Hippocampal formation (tissue), 2 donors: ENCODE data around the gene PLEKHO2.

Experiments
- DNase-seq, 2 donors: peaks; one replicate each; lab custom pipeline; 2025; lab: John Stamatoyannopoulos, UW

The PLEKHO2 gene

GRCh38 chr15:64892847-64893403 lies 51.2 kb downstream of the PLEKHO2 start:
- no peak for DNase-seq

DNA sequence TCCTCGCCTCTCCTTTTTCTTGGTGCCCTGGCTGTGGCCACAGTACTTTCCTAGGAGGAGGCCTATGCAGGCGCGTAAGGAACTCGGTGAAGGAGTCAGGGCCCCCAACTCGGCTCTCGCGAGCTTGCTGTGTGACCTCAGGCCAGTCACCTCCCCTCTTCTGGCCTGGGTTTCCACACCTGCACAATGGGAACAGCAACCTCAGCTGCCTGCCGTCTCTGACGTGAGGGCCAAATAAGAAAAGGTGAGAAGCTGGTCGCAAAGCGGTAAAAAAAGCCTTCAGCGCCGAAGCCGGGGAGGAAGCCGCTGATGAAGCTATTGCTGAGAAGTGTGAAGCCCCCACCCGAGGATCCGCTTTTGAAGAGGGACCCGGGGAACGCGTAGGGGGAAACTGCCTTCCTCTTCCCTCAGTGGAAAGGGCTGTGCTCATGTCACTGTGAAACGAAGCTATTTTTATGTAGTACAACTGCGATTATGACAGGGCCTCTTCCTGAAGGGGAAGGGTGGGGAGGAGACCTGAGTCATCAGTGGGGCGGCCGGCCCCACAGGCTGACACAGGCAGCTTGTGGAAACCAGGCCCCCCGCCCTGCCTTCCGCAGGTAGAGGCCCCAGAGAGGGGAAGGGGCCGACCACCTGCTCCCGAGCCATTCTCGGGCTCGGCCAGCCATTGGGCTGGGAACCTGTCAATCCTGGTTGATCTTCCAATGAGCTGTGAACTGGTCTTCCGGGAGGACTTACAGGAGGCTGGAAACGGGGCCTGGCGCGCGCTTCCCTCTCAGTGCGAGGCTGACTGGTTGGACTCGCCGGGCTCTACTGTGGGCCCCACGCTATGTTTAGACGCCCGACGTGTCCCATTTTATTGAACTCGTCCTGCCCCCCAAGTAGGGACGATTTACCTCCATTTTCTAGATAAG lies 52.0 kb downstream of the PLEKHO2 start:
- peak; percentile 80 to 83 for DNase-seq

GRCh38 chr15:64894395-64895056 lies 52.8 kb downstream of the PLEKHO2 start:
- no peak for DNase-seq

DNA sequence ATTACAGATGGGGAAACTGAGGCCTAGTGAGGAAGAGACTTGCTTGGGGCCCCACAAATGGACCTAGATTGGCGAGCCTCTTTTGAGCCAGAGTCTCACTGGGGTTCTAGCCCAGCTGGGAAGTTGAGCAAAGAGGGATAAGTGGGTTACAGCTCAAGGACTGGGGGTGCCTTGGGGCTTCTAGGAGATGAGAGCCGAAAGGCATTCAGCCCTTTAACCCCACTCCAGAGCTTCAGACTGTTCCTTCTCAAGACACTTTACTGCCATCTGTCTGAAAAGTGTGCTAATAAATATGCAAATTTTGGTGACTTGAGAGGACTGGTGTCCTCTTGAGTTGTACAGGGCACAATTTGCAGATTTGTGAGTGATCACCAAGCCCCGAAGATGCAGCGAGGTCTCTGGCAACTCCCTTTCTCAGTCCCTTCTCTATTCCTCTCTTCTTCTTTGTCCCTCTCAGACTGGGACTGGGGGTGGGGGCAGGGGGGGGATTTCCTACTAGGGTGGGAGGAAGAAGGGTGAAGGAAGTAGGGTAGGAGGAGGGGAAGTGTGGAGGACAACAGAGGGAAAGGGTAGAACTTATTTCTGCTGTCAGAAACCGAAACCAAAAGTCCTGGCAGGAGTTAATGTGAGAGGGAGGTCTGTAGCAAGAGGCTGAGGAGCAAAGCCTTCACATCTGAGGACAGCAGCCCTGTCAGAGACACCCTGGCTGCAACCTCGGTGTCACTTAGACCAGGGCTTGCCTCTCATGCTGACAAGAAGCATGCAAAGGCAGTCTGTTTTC lies 53.8 kb downstream of the PLEKHO2 start:
- DNase-seq = peak; percentile 28 to 36

GRCh38 chr15:64896371-64897069 lies 54.8 kb downstream of the PLEKHO2 start:
- DNase-seq = no peak

- DNase-seq = no peak
Observed at GRCh38 chr15:64897345-64897985, 55.8 kb downstream of the PLEKHO2 start.

DNA sequence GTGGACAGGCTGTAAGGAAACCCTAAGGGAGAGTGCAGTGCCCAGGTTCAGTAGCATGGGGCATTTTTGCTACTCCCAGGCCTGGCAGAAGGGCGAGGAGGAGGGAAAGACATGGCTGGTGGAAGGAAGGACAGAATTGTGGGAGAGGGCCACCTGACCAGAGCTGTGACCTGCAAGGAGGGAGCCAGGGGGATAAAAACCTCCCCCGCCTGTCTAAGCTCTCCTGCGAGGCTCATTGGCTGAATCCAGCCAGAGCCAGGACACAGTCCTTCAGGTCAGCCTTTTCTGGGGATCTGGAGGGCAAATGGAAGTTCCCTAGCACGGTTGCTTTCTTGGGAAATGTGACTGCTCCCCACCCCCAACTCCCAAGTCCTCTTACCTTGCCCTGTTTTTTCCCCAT lies 56.7 kb downstream of the PLEKHO2 start:
- DNase-seq = no peak

- no peak for DNase-seq
Observed at GRCh38 chr15:64901141-64901540, 59.4 kb downstream of the PLEKHO2 start.

GRCh38 chr15:64901914-64902313 lies 60.2 kb downstream of the PLEKHO2 start:
- DNase-seq = no peak

- DNase-seq = no peak
Observed at GRCh38 chr15:64902863-64903262, 61.1 kb downstream of the PLEKHO2 start.

- no peak for DNase-seq
Observed at GRCh38 chr15:64903326-64903950, 61.7 kb downstream of the PLEKHO2 start.

GRCh38 chr15:64904189-64904588 lies 62.5 kb downstream of the PLEKHO2 start:
- no peak for DNase-seq

DNA sequence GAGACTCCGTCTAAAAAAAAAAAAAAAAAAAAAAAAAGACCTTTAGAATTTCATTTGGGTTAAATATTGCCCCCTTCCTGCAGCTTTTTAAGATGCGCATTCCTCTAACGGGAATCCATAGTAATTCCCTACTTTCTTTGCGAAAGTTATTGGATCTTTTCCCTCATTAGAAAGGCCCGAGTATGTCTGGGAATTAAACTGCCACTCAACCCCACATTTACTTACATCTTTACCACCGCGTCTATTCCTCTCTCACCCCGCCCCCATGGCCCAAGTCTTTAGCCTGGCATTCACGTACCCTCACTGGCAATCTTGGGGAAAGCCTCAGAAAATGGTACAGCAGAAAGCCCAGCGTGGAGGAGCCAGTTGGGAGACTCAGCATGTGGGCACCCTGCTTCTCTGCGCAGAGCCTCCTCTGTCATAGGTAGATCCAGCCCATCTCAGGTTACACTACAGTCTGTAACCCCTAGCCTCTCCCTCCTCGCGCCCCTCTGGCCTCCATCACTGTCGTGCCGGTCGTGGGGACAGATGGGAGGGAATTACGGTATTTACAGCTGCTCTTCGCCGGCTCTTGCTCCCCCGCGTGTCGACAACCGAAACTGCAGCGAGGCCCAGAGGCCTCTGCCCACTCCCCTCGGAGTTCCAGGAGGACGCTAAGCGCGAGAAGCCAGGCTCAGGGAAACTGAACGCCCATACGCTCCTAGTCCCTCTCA lies 63.6 kb downstream of the PLEKHO2 start:
- peak; percentile 56 to 62 for DNase-seq

DNA sequence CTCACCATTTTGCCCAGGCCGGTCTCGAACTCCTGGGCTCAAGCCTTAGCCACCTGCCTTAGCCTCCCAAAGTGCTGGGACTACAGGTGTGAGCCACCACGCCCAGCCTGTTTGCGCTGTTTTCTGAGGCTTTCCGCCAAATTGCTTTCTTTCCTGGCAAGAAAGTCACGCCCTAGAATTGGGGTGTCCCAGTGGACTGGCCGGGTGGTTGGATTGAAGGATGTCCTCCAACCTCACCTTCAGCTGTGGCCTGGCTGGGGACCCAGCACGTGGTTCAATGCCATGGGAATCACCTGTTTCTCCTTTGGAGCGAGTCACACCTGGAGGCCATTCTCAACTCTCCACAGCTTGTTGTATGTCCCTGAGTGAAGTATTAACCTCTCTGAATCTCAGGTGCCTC lies 64.2 kb downstream of the PLEKHO2 start:
- DNase-seq = no peak

DNA sequence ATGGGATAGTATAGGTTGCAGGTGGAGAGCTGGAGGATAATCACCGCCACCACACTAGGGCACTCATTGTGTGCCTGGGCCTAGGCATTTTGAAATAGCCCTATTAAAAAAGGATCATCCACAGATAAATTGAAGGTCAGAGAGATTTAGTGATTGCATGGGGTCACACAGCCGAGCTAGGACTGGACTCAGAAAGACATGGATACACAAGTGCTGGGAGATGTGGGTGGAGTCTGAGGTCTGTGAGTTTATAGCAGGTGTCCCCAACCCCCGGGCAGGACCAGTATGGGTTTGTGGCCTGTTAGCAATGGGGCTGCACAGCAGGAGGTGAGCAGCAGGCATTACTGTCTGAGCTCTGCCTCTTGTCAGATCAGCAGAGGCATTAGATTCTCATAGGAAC lies 64.7 kb downstream of the PLEKHO2 start:
- no peak for DNase-seq

- DNase-seq = no peak
Observed at GRCh38 chr15:64907991-64908390, 66.3 kb downstream of the PLEKHO2 start.

GRCh38 chr15:64909546-64909945 lies 67.8 kb downstream of the PLEKHO2 start:
- no peak for DNase-seq

DNA sequence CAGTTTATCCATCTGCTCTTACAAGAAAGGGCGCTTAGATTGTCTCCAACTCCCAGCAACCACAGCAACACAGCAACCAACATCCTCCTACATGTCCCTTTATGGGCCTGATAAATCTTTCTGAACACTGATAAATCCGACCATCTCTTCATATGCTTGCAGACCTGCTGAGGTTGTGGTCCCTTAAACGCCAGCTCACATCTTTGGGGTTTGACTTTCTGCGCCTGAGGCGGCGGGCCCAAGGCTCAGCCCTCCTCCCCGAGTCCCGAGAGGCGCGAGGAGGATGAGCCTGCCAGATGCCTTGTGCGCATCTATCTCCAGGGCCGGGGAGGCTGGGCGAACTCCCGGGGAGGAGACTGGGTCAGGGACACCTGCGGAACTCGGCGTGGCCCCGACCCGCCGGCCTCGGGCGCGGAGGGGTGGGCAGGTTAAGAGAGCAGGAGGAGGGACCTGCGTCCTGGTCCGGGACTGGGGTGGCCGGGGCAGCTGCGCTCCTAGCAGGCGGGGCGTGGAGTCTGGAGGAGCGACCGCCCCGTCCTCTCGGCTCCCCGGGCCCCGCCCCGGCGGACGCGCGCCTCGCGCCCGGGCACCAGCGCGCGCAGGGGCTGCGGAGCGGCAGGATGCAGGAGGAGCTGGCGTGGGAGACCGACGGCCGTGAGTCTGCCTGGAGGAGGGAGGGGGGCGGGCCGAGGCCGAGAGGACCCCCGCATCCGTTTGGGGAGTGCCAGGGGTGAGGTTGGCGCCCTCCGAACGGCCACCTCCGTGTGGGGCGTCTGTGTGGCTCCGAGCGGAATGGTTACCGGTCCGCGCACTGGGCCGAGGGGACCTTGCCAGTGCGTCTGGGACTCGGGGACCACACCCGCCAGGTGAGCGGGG lies 69.8 kb downstream of the PLEKHO2 start, which contains the start of gene ANKDD1A:
TSS of gene ANKDD1A (plus strand) at position 592 of the 876 bp plus-strand sequence. CDS start at position 621, 29 bp downstream.
- peak; percentile 28 to 37 for DNase-seq
